OCI-M1 (cell line): Measurements from ENCODE around the gene TGIF1.
"Not testable (repeated sequence)": the region's sequence is repeated elsewhere in the genome, so short reads cannot be mapped to it uniquely, and the experiment has no call there.

Experiments used
- DNase-seq: peaks from one replicate; lab custom pipeline; 2025; lab: John Stamatoyannopoulos, UW

TGIF1 gene

GRCh38 chr18:3450012-3450798 is at the start of gene TGIF1:
TGIF1 (plus strand) TSS chr18:3450172; CDS start chr18:3450490, 318 bp downstream.
- DNase-seq: peak; percentile 88

GRCh38 chr18:3400567-3401296 is 49.2 kb upstream of the TGIF1 start:
- DNase-seq: peak; percentile 40

GRCh38 chr18:3401669-3402620 is 48.0 kb upstream of the TGIF1 start:
- DNase-seq: no peak

GRCh38 chr18:3402982-3403451 is 47.0 kb upstream of the TGIF1 start:
- DNase-seq: peak; percentile 71

- DNase-seq: peak; percentile 51
These were observed 44.3 kb upstream of the TGIF1 start for GRCh38 chr18:3405713-3406112.

- no peak for DNase-seq
These were observed 41.9 kb upstream of the TGIF1 start for GRCh38 chr18:3408107-3408506.

- no peak for DNase-seq
These were observed 40.2 kb upstream of the TGIF1 start for GRCh38 chr18:3409811-3410210.

GRCh38 chr18:3410273-3410672 is 39.7 kb upstream of the TGIF1 start:
- DNase-seq: no peak

- DNase-seq: not testable (repeated sequence)
These were observed 39.1 kb upstream of the TGIF1 start for GRCh38 chr18:3410876-3411275.

- no peak for DNase-seq
These were observed 38.6 kb upstream of the TGIF1 start for GRCh38 chr18:3411327-3411726.

GRCh38 chr18:3411854-3412268 is 38.1 kb upstream of the TGIF1 start:
- DNase-seq: no peak

GRCh38 chr18:3412528-3412927 is 37.4 kb upstream of the TGIF1 start:
- not testable (repeated sequence) for DNase-seq

GRCh38 chr18:3415110-3415509 is 34.9 kb upstream of the TGIF1 start:
- DNase-seq: no peak

GRCh38 chr18:3418083-3418482 is 31.9 kb upstream of the TGIF1 start:
- no peak for DNase-seq

- DNase-seq: no peak
These were observed 29.1 kb upstream of the TGIF1 start for GRCh38 chr18:3420919-3421279.

- DNase-seq: no peak
These were observed 27.1 kb upstream of the TGIF1 start for GRCh38 chr18:3422905-3423304.

- DNase-seq: no peak
These were observed 25.6 kb upstream of the TGIF1 start for GRCh38 chr18:3424280-3424890.

- no peak for DNase-seq
These were observed 24.9 kb upstream of the TGIF1 start for GRCh38 chr18:3425030-3425429.

- DNase-seq: no peak
These were observed 24.5 kb upstream of the TGIF1 start for GRCh38 chr18:3425446-3425845.

GRCh38 chr18:3426074-3426473 is 23.9 kb upstream of the TGIF1 start:
- DNase-seq: no peak

GRCh38 chr18:3427944-3428343 is 22.0 kb upstream of the TGIF1 start:
- no peak for DNase-seq

GRCh38 chr18:3429121-3429520 is 20.9 kb upstream of the TGIF1 start:
- no peak for DNase-seq
